HG02884 (cell line): ENCODE data around the gene ARNT2.
"Not testable (repeated sequence)": the region's sequence is repeated elsewhere in the genome, so short reads cannot be mapped to it uniquely, and the experiment has no call there.

ENCODE experiments used
- ATAC-seq: cut with Tn5 transposase; IDR thresholded peaks from one replicate; pipeline ENCODE4 v1.9.1; 2021; ENCODE audit warnings: mild to moderate bottlenecking, moderate library complexity; ENCODE audit not compliant: unreplicated experiment

The ARNT2 gene

DNA sequence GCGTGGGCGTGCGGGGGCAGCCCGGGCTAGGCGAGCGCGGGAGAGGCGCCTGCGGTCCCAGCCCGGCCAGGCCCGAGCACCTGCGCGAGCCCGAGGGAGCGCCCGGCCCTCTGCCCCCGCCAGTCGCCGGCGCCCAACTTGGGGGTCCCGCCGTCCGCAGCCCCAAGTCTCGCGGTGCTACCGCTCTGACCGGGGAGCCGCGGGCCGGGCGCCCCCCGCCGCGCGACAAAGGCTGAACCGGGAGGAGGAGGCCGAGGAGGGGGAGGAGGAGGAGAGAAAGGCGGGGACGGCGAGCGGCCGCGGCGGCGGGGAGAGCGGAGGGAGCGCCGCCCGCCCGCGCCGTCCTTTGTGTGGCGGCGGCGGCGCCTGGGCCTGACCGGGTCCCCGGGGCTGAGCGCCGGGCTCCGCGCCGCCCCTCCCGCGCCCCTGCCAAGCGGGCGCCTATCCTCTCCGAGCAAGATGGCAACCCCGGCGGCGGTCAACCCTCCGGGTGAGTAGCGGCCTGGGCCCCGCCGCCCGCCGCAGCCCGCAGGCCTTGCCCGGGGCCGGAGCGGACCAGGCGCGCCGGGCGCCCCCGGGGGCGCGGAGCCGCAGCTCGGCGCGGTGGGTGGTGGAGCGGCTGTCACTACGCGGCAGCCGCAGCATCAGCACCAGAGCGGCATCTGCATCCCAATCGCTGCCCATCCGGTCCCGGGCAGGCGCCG, at the start of gene ARNT2:
Gene ARNT2, plus strand, starts transcription at position 326 of the 704 bp plus-strand sequence. Its CDS starts 134 bp downstream, at position 460.
- no peak for ATAC-seq

DNA sequence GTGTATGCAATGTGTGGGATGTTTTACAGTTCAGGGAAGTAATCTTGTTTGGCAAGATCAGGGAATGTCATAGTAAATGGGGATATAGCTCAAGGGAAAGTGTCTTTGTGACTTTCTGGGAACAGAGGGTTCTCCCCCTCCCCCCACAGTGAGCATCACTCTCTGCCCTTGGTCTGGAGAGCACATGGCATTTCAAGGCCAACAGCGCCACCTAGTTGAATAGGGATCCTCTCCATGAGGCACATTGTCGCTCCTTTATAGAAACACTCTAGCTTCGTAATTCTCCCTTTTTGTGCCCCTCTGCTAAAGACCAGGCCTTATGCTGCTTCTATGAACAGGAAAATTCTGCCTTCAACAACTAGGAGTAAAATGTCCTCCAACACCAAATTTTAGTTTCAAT, 37.1 kb upstream of the ARNT2 start:
- no peak for ATAC-seq

DNA sequence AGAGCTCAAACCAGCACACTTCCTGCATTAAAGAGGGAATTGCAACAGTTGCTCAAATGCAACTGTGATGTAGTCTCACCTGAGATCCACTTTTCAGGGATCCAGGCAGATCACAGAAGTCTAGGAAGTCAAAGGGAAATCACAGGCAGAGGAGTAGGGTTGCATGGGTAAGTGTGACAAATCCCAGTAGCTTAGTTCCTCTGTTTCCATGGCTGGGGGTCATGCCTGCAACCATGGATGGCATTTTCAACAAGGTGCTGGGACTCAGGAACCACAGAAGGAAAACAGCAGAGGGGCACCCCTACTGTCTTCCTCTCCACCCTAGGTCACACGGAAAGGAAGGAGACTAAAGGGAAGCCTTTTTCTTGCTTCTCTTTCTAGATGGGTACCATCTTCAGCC, 36.5 kb upstream of the ARNT2 start:
- ATAC-seq, result no peak

DNA sequence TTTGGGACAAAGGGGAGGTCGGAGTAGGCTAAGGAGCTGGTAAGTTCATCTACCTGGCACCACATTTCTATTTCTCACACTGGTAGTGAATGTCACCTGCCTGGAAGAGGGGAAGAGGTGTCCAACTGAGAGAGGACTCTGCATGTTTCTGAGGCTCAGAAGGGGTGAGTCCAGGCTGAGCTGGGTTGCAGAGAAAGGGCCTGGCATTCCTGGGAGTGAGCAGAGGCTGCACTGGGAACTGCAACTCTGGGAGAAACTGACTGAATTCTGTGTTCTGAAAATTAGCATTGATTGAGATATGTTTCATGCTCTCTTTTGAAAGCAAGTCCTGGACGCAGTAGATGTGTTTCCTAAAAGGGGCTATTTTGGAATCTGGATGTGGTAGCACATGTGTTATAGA, 32.3 kb upstream of the ARNT2 start:
- no peak for ATAC-seq

DNA sequence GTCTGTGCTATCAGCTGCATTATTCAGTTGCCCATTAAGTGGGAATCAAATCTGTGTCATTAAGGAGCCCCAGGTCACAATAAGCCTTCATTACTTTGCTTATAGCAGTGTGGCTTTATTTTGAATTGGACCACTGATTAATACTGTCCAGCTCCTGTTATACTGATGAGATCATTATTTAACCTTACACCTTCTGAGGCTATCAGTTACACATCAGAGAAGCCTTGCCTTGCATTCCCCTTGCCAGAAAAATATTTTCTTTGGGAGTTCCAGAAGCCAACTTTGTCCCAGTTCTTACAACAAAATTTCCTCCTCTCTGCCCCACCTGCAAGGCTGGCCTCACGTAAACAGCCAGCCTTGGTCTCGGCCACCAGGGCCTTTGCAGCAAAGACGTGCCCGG, 29.7 kb upstream of the ARNT2 start:
- no peak for ATAC-seq

DNA sequence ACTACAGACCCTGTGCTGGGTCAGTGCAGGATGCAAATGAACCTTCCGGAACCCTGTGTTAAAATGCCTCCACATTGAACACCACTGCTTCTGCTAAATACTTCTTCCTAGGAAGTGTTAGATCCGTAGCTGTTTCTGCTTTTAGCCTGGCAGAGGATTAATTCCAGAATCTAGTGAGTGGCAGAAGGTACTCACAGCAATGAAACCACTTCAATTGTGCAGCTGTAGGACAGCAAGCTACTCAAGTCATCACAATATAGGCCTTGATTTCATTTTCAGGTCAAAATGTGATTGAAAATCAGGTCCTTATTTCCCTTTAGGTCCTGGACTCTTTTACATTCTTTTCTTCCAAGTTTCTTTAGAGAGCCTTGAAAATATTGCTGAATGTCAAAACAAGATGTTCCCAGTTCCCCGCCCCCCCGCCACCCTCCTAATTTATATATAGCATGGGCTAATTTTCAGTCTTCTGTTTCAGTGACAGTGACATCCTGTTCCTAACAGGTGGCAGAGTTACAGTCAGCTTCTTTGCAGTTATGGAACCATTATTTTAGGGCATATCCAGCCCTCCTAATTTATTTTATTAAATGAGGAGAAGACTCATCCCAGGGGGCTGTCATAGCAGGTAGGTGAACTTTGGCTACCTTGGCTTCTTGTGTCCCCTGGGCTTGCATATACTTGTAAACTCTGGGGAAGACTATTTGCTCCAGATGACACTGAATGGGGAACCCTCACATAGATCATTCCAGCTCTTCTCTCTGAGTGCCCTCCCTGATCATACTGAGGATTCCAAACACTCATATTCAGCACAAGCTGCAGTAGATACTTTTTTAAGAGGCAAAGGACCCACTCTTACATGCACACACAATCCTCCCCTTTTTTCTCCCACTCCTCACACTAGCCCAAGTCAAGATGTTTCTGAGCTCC, 28.0 kb upstream of the ARNT2 start:
- ATAC-seq, result no peak

DNA sequence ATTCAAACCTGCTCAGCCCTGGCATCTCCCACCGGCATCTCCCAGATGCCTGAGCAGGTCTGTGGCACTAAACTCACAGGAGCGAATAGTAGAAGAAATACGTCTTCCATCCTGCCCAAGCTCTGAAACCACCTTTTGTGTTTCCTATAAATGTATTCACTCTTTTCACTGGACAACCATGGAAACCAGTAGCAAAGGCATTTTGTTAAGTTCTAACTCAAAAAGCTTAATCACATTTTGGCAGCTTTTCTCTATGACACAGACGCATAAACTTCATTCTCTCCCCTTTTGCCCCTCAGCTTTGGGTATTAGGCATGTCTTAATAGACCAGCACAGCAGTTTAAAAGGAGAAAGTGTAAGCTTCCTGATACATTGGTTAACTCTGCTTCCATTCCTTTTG, 24.5 kb upstream of the ARNT2 start:
- no peak for ATAC-seq

DNA sequence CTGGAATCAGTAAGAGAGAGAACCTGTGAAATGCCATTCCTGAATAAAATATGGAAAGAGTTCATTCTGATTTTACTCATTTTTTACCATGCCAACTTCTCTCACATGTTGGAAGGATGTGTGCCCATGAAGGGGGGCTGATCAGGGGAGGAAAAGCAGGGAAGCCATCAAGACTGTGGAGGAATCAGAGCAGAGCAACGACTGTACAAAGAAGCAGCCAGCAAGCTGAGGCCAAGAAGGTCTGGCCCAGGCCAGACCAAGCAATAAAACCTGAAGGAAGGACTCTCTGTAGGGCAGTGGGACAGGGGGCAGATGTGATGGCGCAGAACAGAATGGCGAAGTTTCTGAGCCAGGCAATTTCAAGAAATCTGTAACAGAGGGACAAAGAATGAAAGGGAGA, 24.0 kb upstream of the ARNT2 start:
- no peak for ATAC-seq

DNA sequence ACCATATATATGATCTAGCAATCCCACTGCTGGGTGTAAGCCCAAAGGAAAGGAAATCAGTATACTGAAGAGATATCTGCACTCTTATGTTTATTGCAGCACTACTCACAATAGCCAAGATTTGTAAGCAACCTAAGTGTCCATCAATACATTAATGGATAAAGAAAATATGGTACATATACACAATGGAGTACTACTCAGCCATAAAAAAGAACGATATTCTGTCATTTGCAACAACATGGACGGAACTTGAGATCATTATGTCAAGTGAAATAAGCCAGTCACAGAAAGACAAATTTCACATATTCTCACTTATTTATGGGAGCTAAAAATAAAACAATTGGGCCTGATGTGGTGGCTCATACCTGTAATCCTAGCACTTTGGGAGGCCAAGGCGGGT, 21.9 kb upstream of the ARNT2 start:
- ATAC-seq, result no peak

DNA sequence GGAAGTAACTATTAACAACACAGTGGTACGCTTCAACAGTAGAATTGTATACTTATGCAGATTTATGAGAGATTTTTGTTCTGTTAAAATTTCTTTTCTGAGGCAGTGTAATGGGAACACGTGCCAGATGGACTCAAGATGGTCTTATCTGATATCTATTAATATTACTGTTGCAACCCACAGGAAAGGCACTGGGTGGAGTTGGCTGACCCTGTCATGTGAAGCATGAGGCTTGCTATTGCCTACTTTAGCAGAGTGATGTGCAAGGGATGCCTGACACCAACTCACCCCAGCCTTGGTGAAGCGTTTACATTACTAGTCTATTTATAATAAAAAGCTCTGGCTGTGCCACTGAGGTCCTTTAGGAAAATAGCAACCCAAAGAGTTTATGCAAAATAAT, 19.8 kb upstream of the ARNT2 start:
- no peak for ATAC-seq

DNA sequence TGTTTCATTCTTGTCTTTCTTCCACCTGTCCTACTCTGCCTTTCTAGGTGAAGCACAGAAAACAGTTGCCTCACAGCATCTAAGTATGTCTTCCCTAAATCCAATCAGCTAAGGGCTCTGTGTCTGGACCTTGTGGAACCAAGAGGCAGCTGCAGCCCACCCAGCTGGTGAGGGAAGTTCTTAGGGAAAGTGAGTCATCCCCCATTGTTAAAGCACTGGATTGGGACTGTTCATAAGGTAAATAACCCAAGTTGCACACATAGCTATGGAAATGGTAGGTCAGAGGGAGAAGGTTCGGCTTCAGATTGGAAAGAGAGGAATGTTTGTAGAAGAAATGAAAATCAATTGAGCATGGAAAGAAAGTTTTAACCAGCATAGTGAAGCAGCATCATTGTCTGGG, 18.0 kb upstream of the ARNT2 start:
- no peak for ATAC-seq

DNA sequence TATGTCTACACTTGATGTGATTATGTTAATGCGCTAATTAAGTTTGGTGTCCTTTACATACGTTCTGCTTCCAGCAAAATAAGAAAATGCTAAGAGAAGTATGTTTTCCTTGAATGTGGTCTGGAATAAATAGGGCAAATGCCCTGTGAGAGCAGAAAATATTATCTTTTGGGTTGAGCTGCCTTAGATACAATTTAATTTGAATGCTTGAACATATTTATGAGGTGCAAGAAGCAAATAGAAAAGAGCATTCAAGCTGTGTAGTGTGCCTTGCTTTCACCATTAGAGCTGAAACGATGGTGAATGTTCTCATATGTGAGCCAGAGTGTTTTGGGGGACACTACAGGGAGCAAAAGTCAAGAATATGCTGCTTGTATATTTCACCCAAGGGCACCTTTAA, 15.9 kb upstream of the ARNT2 start:
- ATAC-seq, result no peak

DNA sequence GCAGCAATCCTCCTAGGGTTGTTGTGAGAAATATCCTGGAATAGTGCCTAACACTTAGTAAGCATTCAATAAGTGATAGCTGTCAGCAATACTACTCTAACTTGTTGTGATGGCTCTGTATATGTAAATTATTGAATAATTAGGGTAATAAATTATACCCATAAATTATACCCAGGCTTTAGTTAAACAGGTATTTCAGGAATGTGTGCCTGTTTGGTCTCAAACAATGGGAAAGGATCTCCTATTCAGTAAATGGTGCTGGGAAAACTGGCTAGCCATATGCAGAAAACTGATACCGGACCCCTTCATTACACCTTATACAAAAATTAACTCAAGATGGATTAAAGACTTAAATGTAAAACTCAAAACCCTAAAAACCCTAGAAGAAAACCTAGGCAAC, 14.8 kb upstream of the ARNT2 start:
- no peak for ATAC-seq

DNA sequence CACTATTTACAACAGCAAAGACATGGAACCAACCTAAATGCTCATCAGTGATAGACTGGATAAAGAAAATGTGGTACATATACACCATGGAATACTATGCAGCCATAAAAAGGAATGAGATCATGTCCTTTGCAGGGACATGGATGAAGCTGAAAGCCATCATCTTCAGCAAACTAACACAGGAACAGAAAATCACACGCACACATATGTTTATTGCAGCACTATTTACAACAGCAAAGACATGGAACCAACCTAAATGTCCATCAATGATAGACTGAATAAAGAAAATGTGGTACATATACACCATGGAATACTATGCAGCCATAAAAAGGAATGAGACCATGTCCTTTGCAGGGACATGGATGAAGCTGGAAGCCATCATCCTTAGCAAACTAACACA, 13.2 kb upstream of the ARNT2 start:
- ATAC-seq, result not testable (repeated sequence)

DNA sequence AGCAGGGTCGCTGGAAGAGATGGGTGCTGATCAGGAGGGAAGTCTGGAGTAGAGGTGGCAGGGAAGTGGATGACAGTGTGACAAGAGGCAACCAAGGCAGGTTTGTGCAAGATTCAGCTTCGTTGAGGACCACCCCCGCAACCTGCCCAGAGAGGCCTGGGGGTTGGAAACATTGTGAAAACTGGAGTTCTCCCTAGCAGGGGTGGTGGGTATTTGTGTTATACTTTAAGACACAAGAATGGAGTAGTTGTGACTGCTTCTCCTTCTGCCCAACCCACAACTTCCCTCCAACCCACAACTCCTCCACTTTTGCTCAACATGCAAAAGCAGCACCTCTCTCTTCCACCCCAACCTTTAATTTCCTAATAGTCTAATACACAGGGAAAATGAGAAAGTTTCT, 8.6 kb upstream of the ARNT2 start:
- no peak for ATAC-seq

DNA sequence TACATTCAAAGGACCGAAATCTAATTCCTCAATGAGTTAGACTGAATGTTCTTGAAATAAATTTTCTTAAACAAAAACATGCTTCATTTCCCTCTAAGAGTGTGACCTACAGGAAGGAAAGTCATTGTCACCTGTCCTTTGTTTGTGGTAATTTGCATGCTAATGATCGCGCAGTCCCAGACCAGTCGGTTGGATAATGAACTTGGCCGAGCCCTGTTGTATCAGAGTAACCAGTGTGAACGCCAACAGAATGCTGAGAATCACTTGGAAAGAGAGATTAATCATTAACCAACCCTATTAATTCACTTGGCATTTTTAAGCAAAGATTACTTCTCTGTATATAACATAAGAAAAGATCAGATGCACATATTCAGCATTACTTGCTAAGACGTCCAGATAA, 8.1 kb upstream of the ARNT2 start:
- ATAC-seq, result no peak

DNA sequence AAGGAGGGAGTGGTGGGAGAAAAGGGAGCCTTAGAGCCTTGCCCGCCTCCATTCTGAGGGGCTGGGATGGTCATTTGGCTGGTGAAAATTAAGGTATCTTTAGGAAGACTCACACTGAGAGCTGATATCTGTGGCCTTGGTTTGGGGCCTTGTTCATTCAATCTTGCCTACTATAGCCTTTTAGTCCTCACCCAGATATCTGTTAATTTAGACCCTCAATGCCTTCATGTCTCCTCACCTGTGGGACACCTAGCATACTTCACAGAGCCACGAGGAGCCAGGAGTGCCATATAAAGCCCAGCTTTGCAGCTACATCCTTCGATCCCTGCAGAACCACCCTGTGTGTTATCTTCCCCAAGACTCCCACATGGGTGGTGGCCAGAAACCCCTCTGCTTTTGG, 4.7 kb upstream of the ARNT2 start:
- ATAC-seq, result no peak

DNA sequence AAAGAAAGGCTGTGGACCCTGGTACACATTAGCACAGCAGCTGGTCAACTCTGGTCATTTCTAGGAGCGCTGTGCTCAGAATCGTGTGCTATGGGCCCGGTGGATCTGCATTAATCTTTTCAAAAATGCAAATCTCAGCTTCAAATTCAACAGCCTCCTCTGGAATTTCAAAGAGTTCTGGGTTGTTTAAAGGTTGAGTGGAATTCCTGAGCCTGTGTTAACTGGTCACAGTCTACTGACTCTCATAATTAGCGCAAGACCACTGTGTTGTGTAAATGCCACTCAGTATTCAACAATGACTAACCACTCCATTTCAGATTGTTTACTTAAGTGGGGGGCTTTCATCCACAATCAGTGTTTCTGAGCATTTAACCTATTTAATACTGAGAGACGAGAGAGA, 2.7 kb upstream of the ARNT2 start:
- no peak for ATAC-seq

DNA sequence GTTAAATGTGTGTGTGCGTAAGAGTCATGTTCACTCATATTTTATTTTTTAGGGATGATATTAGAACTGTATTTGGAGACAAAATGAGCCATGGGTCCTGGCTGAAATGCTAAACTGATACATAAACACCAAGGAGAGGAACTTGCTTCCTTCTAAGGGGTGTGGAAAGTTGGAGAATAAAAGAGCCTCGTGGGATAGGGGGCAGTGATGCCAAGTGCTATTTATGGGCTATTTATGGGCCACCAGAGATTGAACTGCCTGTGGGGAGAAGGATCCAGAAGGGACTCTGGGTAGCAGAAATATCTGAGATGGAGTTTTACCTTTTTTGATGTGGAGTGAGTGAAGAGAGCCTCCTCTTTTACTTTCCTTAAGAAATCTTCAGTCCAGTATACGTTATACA, 1.8 kb upstream of the ARNT2 start:
- no peak for ATAC-seq

DNA sequence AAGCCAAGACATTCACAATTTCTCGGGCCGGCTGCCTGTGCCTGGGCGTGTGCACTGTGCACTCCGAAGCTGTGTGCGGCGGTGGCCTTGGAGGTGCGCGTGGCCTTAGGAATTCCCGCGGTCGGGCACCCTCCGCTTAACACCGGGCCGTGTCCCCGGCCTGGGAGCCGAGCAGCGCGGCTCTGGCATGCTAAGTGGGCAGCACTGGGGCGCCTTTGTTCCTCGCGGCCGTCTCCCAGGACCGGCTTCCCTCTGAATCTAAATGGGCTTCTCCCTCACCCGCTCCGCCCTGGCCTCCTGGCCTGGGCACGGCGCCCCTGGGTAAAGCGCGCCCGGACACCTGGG, 498 bp upstream of the ARNT2 start:
- no peak for ATAC-seq

DNA sequence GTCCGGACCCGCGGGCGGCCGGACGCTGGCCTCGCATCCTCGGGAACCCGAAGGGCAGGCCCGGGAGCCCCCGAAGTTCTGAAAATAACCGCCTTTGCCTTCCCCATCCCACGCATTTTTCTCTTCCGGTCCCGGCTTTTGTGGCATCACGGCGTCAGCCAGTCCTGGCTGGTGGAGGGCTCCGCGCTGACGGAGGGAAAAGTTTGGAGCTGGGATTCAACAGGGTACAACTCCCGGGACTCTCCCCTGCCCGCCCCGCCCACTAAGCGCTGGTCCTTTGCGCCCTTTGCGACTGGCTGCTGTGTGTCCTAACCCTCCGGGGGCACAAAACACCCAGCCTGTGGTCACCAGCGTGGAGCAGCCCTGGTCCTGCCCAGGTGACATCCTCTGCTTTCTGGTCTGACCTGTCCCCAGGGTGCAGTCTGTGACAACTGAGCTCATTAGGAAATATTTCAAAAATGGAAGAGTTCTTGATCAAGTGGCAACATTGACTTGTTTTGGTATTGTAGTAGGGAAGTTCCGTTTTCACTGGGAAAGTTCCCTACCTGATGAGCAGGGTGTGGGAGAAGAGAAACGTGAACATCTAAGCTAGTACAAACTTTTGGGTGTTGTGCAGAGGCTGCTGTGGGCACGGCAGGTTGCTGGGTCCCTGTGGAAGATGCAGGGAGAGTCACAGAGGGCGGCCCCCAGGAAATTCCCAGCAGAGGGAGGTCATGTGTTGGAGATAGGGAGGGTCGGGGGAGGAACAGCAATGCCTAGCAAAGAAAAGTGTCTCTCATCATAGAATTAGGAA, 775 bp downstream of the ARNT2 start:
- ATAC-seq, result no peak

DNA sequence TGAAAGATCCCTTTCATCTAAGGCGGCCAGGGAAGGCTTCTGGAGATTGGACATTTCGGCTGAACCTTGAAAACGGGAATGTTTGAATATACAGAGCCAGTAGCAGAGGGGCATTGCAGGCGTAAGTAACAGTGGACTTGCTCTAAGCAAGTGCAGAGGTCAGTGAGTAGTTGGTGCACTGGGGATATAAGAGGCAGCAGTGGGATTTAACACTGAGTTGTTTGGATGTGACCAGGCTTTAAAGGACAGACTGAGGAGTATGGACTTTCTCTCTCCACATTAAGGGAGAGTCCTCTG, 1.3 kb downstream of the ARNT2 start:
- ATAC-seq, result no peak
